Liver (tissue), 9 donors: Measurements from ENCODE around the gene TTC7B. TPM values are rescaled to one million over a fixed set of nuclear protein-coding genes. Genes with fewer than 3 reads are reported as not detected.

Experiments
- DNase-seq: peaks from one replicate; pipeline ENCODE4 v3.0.0-alpha.2; 2017; ENCODE audit warnings: low spot score
- H3K27ac ChIP-seq, 2 donors: one replicate each; pipeline ENCODE4 v1.7.0; 2013; ENCODE audit warnings: inconsistent platforms in 2 of 2, low read length in 2 of 2, control low read depth in 1 of 2, low read depth in 1 of 2, mild to moderate bottlenecking in 1 of 2
- H3K27me3 ChIP-seq, 4 donors: one replicate each; pipeline versions ENCODE4 v1.6.1 to v1.7.0; 2013; ENCODE audit warnings: low read length in 3 of 4, inconsistent platforms in 1 of 4, mild to moderate bottlenecking in 1 of 4, moderate library complexity in 1 of 4; ENCODE audit not compliant: control insufficient read depth in 4 of 4, insufficient read depth in 4 of 4
- H3K36me3 ChIP-seq, 4 donors: one replicate each; pipeline versions ENCODE4 v1.6.1 to v1.7.0; 2013; ENCODE audit warnings: low read length in 3 of 4, mild to moderate bottlenecking in 3 of 4, low read depth in 1 of 4, moderate library complexity in 1 of 4; ENCODE audit not compliant: control insufficient read depth in 4 of 4, insufficient read depth in 3 of 4
- H3K4me1 ChIP-seq, 4 donors: one replicate each; pipeline versions ENCODE4 v1.6.1 to v1.7.0; 2013; ENCODE audit warnings: low read length in 3 of 4, mild to moderate bottlenecking in 3 of 4, moderate library complexity in 1 of 4; ENCODE audit not compliant: control insufficient read depth in 4 of 4, insufficient read depth in 4 of 4
- H3K4me3 ChIP-seq, 3 donors: one replicate each; pipeline versions ENCODE4 v1.6.1 to v1.7.0; 2013; ENCODE audit warnings: low read length in 3 of 3, control low read depth in 1 of 3, low read depth in 1 of 3, mild to moderate bottlenecking in 1 of 3
- H3K9ac ChIP-seq, 2 donors: one replicate each; pipeline ENCODE4 v1.7.0; 2013; ENCODE audit warnings: low read length in 2 of 2, mild to moderate bottlenecking in 2 of 2, moderate library complexity in 2 of 2, control low read depth in 1 of 2, low read depth in 1 of 2
- H3K9me3 ChIP-seq, 4 donors: one replicate each; pipeline versions ENCODE4 v1.6.1 to v1.7.0; 2013; ENCODE audit warnings: low read length in 3 of 4; ENCODE audit not compliant: control insufficient read depth in 4 of 4
- ATF3 ChIP-seq: IDR thresholded peaks from 2 replicates; pipeline ENCODE4 v1.6.1; 2016; ENCODE audit warnings: antibody characterized with exemption
- CTCF ChIP-seq: fragments of 150-350 bp; IDR thresholded peaks from 2 replicates; pipeline ENCODE4 v1.5.1; 2017; ENCODE audit warnings: improper control_type of control experiment, low read depth, low read length; ENCODE audit not compliant: missing input control
- EGR1 ChIP-seq, 2 donors: IDR thresholded peaks; 2 replicates each; pipeline ENCODE4 v1.6.1; 2016 to 2018; ENCODE audit warnings: antibody characterized with exemption in 2 of 2, low read depth in 2 of 2
- FOXA1 ChIP-seq: IDR thresholded peaks from 2 replicates; pipeline ENCODE4 v1.6.1; 2016; ENCODE audit warnings: antibody characterized with exemption
- FOXA2 ChIP-seq: IDR thresholded peaks from 2 replicates; pipeline ENCODE4 v1.6.1; 2016; ENCODE audit warnings: antibody characterized with exemption
- GABPA ChIP-seq, 2 donors: IDR thresholded peaks in 1 of 2; conservative IDR thresholded peaks in 1 of 2; 2 replicates each; pipeline ENCODE4 v1.6.1; 2016; ENCODE audit warnings: antibody characterized with exemption in 2 of 2, mild to moderate bottlenecking in 1 of 2, moderate library complexity in 1 of 2
- HNF4A ChIP-seq, 2 donors: conservative IDR thresholded peaks; 2 replicates each; pipeline ENCODE4 v1.6.1; 2016; ENCODE audit warnings: antibody characterized with exemption in 2 of 2, mild to moderate bottlenecking in 2 of 2
- HNF4G ChIP-seq: IDR thresholded peaks from 2 replicates; pipeline ENCODE4 v1.6.1; 2016; ENCODE audit warnings: antibody characterized with exemption
- JUND ChIP-seq, 2 donors: IDR thresholded peaks; 2 replicates each; pipeline ENCODE4 v1.6.1; 2016; ENCODE audit warnings: antibody characterized with exemption in 2 of 2
- MAX ChIP-seq: IDR thresholded peaks from 2 replicates; pipeline ENCODE4 v1.6.1; 2016; ENCODE audit warnings: antibody characterized with exemption
- NR2F2 ChIP-seq: IDR thresholded peaks from 2 replicates; pipeline ENCODE4 v1.6.1; 2016; ENCODE audit warnings: antibody characterized with exemption
- RAD21 ChIP-seq, 2 donors: IDR thresholded peaks; 2 replicates each; pipeline ENCODE4 v1.6.1; 2016; ENCODE audit warnings: antibody characterized with exemption in 2 of 2, mild to moderate bottlenecking in 2 of 2
- REST ChIP-seq: IDR thresholded peaks from 2 replicates; pipeline ENCODE4 v1.6.1; 2016; ENCODE audit warnings: antibody characterized with exemption, mild to moderate bottlenecking
- RXRA ChIP-seq, 2 donors: IDR thresholded peaks; 2 replicates each; pipeline ENCODE4 v1.6.1; 2017 to 2018; ENCODE audit warnings: antibody characterized with exemption in 2 of 2, mild to moderate bottlenecking in 1 of 2
- SP1 ChIP-seq: IDR thresholded peaks from 2 replicates; pipeline ENCODE4 v1.6.1; 2018; ENCODE audit warnings: antibody characterized with exemption, mild to moderate bottlenecking
- TAF1 ChIP-seq: conservative IDR thresholded peaks from 2 replicates; pipeline ENCODE4 v1.6.1; 2016; ENCODE audit warnings: antibody characterized with exemption, mild to moderate bottlenecking
- YY1 ChIP-seq: IDR thresholded peaks from 2 replicates; pipeline ENCODE4 v1.6.1; 2016; ENCODE audit warnings: antibody characterized with exemption, mild to moderate bottlenecking
- ZBTB33 ChIP-seq: IDR thresholded peaks from 2 replicates; pipeline ENCODE4 v1.6.1; 2016; ENCODE audit warnings: antibody characterized with exemption
- WGBS: extraction: QIAGEN DNeasy Blood & Tissue Kit; methylation state at CpG from one replicate; pipeline ENCODE4 v1.1.7; 2013; 5-methylcytosine and 5-hydroxymethylcytosine counted together
- polyA plus RNA-seq, 2 donors: library from polyadenylated mRNA; stranded (reverse) in 1 of 2; unstranded in 1 of 2; fragments of 200-250 nt in 1 of 2; fragments of >200 nt in 1 of 2; fragmentation: Nextera tagmentation in 1 of 2; extraction: Ambion mirVana in 1 of 2; gene quantifications; one replicate each; pipeline versions ENCODE4 v1.2.1 to v1.2.3, GENCODE V29; 2013 to 2015
- total RNA-seq, 2 donors: library from RNA; depleted of rRNA; stranded (reverse); fragments of >200 nt; gene quantifications; one replicate each; pipeline ENCODE4 v1.2.3, GENCODE V29; 2014
- donor health status: healthy.
- donor health status: healthy.
- donor health status: healthy.
- donor health status: healthy.
- donor health status: healthy.

The TTC7B gene
- total and polyA plus RNA-seq, 4 donors: 9.1 to 31.0 (median 12.5) TPM

- Histone ChIP-seq H3K4me3 (no peak overlapping the region), H3K4me1 (peaks cover 0 to 5% (median 2%) of the 10 kb centered on the region in 4 donors), H3K9me3 (no peaks in the 10 kb centered on the region), H3K9ac (no peak overlapping the region), H3K27ac (no peak overlapping the region), H3K27me3 (no peaks in the 10 kb centered on the region), H3K36me3 (no peaks in the 10 kb centered on the region)
- DNase-seq: no peak
- TF ChIP-seq TAF1: no peak
- no peak for TF ChIP-seq RXRA (IDR thresholded peaks at IDR 0.05)
- no peak for TF ChIP-seq HNF4A (conservative IDR thresholded peaks at IDR 0.05)
- TF ChIP-seq CTCF: no peak
- TF ChIP-seq REST: no peak
- TF ChIP-seq HNF4G: no peak
- no peak for TF ChIP-seq FOXA1
- no peak for TF ChIP-seq ATF3
- TF ChIP-seq NR2F2: no peak
- TF ChIP-seq RAD21 (IDR thresholded peaks at IDR 0.05): no peak
- TF ChIP-seq SP1: no peak
- no peak for TF ChIP-seq GABPA (IDR thresholded peaks at IDR 0.05 in 1 of 2, conservative IDR thresholded peaks at IDR 0.05 in 1 of 2)
- TF ChIP-seq FOXA2: no peak
- TF ChIP-seq MAX: no peak
- TF ChIP-seq EGR1 (IDR thresholded peaks at IDR 0.05; ENCODE audit: low read depth in 2 of 2): no peak
- no peak for TF ChIP-seq ZBTB33
- no peak for TF ChIP-seq JUND (IDR thresholded peaks at IDR 0.05)
- TF ChIP-seq YY1: no peak
- WGBS: 93% methylated on average over 10 of the region's 10 CpGs
Measured at GRCh38 chr14:90519262-90519920, 296.8 kb downstream of the TTC7B start.
